GM18508 (cell line): ENCODE results near the gene LCE3B.

Source experiments
- ATAC-seq: cut with Tn5 transposase; IDR thresholded peaks from one replicate; pipeline ENCODE4 v1.9.1; 2021; ENCODE audit warnings: moderate number of reproducible peaks; ENCODE audit not compliant: insufficient read depth, unreplicated experiment

Gene LCE3B

GRCh38 chr1:152656459-152656858 is 42.8 kb downstream of the LCE3B start:
- no peak for ATAC-seq

- no peak for ATAC-seq
Measured at GRCh38 chr1:152657677-152658076, 44.1 kb downstream of the LCE3B start.

GRCh38 chr1:152658649-152659048 is 45.0 kb downstream of the LCE3B start:
- ATAC-seq: no peak

- no peak for ATAC-seq
Measured at GRCh38 chr1:152663098-152663497, 49.5 kb downstream of the LCE3B start, which contains the start of gene LCE2D. Gene LCE2D (plus strand): TSS chr1:152663380. CDS start chr1:152664106, 726 bp downstream.
